Superior temporal gyrus (tissue), 1 donor: ENCODE data around the gene DQX1.

ENCODE experiments used
- DNase-seq: peaks from one replicate; pipeline ENCODE4 v3.0.0-alpha.2; 2016; ENCODE audit errors: extremely low spot score

DQX1 gene

GRCh38 chr2:74510272-74510671 is 15.8 kb downstream of the DQX1 start:
- DNase-seq = no peak

- no peak for DNase-seq
These were observed 18.0 kb downstream of the DQX1 start for GRCh38 chr2:74507926-74508520.

- peak; percentile 99 for DNase-seq
These were observed 18.7 kb downstream of the DQX1 start, which contains the start of gene PCGF1 for GRCh38 chr2:74507145-74507925. PCGF1 (minus strand) TSS chr2:74507695; CDS start chr2:74507668, 27 bp downstream.

- DNase-seq = no peak
These were observed 20.4 kb downstream of the DQX1 start for GRCh38 chr2:74505448-74506246.

GRCh38 chr2:74504591-74504990 is 21.4 kb downstream of the DQX1 start:
- no peak for DNase-seq

GRCh38 chr2:74503506-74504475 is 22.2 kb downstream of the DQX1 start:
- DNase-seq = no peak

- DNase-seq = no peak
These were observed 23.1 kb downstream of the DQX1 start for GRCh38 chr2:74502720-74503505.

GRCh38 chr2:74502147-74502719 is 23.8 kb downstream of the DQX1 start:
- DNase-seq = no peak

- no peak for DNase-seq
These were observed 24.5 kb downstream of the DQX1 start for GRCh38 chr2:74501335-74502071.

- DNase-seq = no peak
These were observed 25.5 kb downstream of the DQX1 start for GRCh38 chr2:74500578-74500946.

GRCh38 chr2:74499940-74500577 is 26.0 kb downstream of the DQX1 start:
- no peak for DNase-seq

GRCh38 chr2:74499267-74499939 is 26.6 kb downstream of the DQX1 start, which contains the start of gene LBX2:
LBX2 (minus strand) TSS chr2:74499603; CDS start chr2:74499537, 66 bp downstream.
- no peak for DNase-seq

- no peak for DNase-seq
These were observed 27.3 kb downstream of the DQX1 start for GRCh38 chr2:74498500-74499266.

GRCh38 chr2:74497777-74498499 is 28.1 kb downstream of the DQX1 start:
- no peak for DNase-seq

GRCh38 chr2:74496997-74497776 is 28.8 kb downstream of the DQX1 start:
- DNase-seq = no peak

- no peak for DNase-seq
These were observed 30.6 kb downstream of the DQX1 start for GRCh38 chr2:74495440-74495839.
